Left cardiac atrium (tissue), 4 donors: ENCODE results near the gene CDC6. TPM values are rescaled to one million over a fixed set of nuclear protein-coding genes. Genes with fewer than 3 reads are reported as not detected.
"Not testable (repeated sequence)": the region's sequence is repeated elsewhere in the genome, so short reads cannot be mapped to it uniquely, and the experiment has no call there.

Experiments
- ATAC-seq, 2 donors: fragments of 200-7000 bp; cut with Tn5 transposase; one replicate each; pipeline ENCODE4 v1.9.1; 2020; ENCODE audit warnings: mild to moderate bottlenecking in 2 of 2, moderate library complexity in 2 of 2
- DNase-seq: peaks from one replicate; pipeline ENCODE4 v3.0.0-alpha.2; 2020
- intact Hi-C, 2 donors: fragments of 100-400 bp; cut with DNase I; formaldehyde crosslinking; loops; one replicate each; pipeline versions ENCODE4 v1.14.1 to v1.15.1; 2022 to 2023
- total RNA-seq, 2 donors: library from RNA; stranded (reverse); fragmentation: NEBNext Ultra II Directional; extraction: Animal tissue kit (Norgen Biotek cat#: 25700); gene quantifications; one replicate each; pipeline ENCODE4 v1.2.1, GENCODE V29; 2021
- donor health status: DM: no; HTN: yes; CAD: no.
- donor health status: DM: no; HTN: yes; CAD: no; lungs with severe emphysema.
- donor health status: DM: yes; HTN: yes; CAD: no.
- donor health status: Dilated cardiomyopathy.

CDC6 gene
- total RNA-seq, 2 donors from 2014 or later, result 1.3 to 1.9 TPM

DNA sequence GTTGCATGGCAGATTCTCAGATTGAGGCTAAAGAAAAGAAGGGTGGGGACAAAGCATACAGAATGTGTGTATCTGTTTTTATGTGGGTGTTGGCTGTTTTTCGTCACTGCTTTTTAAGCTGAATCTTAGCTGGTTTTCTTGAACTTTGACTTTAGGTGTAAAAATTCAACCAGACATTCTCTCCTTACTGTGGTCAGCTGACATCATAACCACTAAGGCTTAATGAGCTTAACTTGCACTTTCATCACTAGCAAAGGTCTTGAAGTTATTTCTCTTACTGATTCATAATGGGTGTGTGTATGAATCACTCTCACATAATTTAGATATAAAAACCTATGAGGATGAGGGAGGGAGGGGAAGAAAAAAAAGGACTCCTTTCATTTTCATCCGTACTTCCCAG lies 4.0 kb upstream of the CDC6 start:
- intact Hi-C loops, result loop anchor here (10.0 kb wide), 2 partner anchors 79 to 269 kb away; partner anchors contain the start of gene CSF3 (in 1 of the 2)
- DNase-seq (no peak), ATAC-seq (peak in 1 of 2 donors; percentile 65)

DNA sequence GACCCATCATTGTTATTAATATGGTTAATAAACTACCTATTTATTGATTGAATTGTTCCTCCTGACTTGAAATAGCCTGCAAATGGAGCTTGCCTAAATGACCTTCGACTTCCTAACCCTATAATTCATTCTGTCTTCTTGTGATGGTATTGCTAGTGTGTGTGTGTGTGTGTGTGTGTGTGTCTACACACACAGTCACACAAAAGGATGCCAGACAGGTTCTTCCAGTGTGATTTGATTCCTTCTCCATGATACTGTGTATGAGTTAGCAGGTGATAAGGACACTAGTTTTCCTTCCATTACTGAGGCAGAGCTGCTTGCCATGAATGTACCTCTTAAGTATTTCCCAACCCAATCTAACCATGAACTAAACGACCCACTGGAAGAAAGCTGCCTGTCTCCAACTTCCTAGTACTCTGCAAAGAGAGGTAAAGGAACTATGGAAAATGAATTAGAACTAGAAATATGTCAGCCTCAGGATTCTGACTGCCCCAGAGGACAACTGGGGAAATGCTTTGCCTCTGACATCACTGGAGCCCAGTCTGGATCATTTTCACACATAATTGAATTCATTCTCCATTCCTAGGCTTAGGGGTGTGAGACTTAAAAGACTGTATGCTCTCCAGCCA lies 3.5 kb upstream of the CDC6 start:
- intact Hi-C loops, result loop anchor here (10.0 kb wide), 2 partner anchors 79 to 269 kb away; partner anchors contain the start of gene CSF3 (in 1 of the 2)

DNA sequence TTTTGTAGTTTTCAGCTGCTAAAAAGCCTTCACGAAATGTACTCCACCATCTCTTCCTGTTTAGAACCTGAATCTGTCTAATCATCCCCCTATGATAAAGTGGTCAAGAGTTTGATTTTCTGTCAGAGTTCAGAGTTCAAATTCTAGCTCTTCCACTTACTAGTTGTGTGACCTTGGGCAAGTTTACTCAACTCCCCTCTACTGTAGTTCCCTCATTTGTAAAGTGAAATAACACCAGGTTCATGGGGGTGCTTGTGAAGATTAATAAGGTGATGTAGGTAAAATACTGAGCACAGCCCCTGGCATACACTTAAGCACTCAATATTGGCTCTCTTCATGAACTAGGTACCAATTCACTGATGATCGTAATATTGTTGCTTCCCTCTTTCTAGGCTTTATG lies 1.2 kb upstream of the CDC6 start:
- intact Hi-C loops, result loop anchor here (2.0 to 10.0 kb wide), 4 partner anchors 68 to 272 kb away; partner anchors contain the start of genes CSF3 (in 1 of the 2) and WIPF2 (in 1 of the 2)
- ATAC-seq, result no peak
- DNase-seq, result no peak

More for the DNA sequence above, 3.5 kb upstream of the CDC6 start:
- no peak for DNase-seq
- peak in 1 of 2 donors; percentile 39 for ATAC-seq

DNA sequence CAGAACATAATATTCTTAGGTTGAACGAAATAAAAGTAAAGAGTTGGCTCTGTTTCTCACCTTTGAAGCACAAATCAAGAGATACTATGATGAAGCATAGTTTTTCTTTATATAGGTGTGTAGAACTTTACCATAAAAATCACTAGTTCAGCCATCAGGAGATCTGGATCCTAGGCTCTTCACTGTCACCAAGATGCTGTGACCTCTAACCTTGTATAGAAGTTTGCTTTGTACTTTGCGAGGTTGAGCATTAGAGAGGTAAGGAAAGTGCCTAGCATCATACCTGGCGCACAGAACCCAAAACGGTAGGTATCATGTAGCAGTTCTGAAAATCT lies 553 bp upstream of the CDC6 start:
- no peak for ATAC-seq
- intact Hi-C loops, result loop anchor here (2.0 to 10.0 kb wide), 4 partner anchors 68 to 272 kb away; partner anchors contain the start of genes CSF3 (in 1 of the 2) and WIPF2 (in 1 of the 2)
- DNase-seq, result no peak

DNA sequence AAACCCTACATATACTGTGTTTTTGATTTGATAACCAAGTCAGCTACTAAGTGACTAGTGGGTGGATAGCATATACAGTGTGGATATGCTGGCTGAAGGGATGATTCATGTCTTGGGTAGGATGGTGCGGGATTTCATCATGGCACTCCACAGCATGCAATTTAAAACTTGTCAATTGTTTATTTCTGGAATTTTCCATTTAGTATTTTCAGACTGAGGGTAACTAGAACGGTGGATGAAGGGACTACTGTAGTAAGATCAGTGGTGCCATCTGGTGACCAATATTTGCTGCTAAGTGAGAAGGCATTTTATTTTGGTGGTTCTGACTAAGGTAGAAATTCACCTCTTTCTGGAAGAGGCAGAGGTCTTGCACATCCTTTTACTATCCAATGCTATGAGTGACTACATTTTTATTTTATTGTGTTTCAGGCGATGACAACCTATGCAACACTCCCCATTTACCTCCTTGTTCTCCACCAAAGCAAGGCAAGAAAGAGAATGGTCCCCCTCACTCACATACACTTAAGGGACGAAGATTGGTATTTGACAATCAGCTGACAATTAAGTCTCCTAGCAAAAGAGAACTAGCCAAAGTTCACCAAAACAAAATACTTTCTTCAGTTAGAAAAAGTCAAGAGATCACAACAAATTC lies 3.1 kb downstream of the CDC6 start:
- intact Hi-C loops, result no loop called here

DNA sequence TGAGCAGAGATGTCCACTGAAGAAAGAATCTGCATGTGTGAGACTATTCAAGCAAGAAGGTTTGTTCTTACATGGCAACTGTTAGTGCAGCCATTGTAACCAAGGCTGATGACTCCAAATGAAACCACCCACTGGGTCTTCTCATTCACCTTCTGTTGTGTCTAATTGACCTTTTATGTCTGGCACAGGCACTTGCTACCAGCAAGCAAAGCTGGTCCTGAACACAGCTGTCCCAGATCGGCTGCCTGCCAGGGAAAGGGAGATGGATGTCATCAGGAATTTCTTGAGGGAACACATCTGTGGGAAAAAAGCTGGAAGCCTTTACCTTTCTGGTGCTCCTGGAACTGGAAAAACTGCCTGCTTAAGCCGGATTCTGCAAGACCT lies 3.6 kb downstream of the CDC6 start:
- DNase-seq (no peak), ATAC-seq (no peak)
- intact Hi-C loops, result no loop called here

More for the DNA sequence above, 3.1 kb downstream of the CDC6 start:
- DNase-seq (no peak), ATAC-seq (peak in 1 of 2 donors; percentile 1)

DNA sequence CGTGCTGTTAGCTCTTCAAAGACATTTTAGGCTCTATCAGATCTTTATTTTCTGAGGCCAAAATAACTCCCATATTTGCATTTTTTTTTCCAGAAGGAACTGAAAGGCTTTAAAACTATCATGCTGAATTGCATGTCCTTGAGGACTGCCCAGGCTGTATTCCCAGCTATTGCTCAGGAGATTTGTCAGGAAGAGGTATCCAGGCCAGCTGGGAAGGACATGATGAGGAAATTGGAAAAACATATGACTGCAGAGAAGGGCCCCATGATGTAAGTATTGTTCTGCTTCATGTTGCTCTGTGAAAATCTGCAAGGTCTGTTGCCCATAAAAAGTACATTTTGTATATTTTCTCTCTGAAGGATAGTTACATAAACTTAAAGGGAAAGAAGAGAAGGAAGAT lies 5.7 kb downstream of the CDC6 start:
- peak; percentile 67 to 83 for ATAC-seq
- intact Hi-C loops, result no loop called here

DNA sequence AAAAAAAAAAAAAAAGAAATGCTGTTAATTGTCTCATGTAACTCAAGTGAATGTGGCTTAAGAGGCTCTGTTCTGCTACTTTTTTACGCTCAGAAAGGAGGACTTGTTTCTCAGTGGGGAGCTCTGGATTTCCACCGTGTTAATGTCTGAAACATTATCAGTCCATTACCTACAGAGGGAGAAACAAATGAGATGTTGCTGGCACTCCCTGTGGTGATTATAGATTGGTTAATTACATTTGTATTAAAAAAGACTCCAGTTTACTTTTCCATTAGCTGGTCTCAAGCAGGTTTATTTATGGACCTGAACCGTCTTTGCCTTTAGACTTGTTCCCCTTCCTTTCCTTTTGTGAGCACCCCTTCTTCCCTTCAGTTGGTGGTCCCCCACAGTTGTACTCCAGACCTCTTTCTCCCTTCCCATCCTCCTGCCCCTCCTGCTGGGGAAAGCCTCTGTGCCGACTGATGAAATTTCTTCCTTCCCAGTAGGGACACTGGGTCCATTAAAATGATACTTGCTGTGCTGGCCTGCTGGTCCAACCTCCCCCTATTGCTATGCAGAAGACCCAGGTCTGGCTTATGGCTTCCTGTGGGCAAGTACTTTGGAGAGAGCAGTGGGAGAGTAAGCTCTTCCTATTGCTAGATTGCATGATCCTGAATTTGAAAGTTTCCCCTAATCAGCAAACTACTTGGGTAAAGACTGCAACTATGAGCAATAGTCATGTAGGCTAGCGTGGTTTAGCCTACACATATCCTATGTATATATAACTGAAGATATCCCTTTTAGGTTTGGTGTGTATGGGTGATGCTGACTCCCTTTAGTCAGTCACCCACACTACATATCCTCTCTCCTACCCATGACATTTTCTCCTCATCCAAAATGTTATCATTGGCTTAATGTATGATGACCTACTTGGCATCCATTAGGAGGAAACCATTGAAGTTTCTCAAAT lies 8.1 kb downstream of the CDC6 start:
- ATAC-seq, result no peak
- intact Hi-C loops, result no loop called here
- no peak for DNase-seq

More for the DNA sequence above, 5.7 kb downstream of the CDC6 start:
- no peak for DNase-seq

DNA sequence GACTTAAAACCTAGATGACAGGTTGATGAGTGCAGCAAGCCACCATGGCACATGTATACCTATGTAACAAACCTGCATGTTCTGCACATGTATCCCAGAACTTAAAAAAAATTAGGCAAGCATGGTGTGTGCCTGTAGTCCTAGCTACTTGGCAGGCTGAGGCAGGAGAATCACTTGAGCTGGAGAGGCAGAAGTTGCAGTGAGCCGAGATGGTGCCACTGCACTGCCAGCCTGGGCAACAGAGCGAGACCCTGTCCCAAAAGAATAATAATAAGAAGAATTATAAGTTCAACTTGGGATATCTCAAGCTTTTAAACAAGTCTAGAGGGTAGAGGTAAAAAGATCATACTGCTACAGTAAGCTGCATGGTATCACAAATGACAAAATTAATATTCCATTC lies 9.8 kb downstream of the CDC6 start:
- DNase-seq (no peak), ATAC-seq (no peak)
- intact Hi-C loops, result no loop called here

DNA sequence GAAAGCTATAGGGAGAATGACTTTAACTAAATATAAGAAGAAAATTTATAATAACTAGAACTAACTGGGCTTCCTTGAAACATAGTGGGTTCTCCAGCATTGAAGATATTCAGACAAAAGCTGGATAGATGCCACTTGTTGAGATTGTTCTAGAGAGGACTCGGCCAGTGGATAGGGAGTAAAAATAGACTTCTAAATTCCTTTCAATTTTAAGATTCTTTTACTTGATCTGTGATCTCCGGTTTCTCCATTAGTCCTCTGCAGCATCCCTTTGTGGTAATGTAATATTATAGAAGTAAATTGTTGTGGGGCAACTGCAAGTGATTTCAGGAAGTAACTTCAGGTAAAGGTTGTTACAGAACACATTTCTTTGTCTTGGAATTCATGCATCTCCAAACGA lies 11.0 kb downstream of the CDC6 start:
- DNase-seq (no peak), ATAC-seq (peak in 1 of 2 donors; percentile 62)
- intact Hi-C loops, result no loop called here

DNA sequence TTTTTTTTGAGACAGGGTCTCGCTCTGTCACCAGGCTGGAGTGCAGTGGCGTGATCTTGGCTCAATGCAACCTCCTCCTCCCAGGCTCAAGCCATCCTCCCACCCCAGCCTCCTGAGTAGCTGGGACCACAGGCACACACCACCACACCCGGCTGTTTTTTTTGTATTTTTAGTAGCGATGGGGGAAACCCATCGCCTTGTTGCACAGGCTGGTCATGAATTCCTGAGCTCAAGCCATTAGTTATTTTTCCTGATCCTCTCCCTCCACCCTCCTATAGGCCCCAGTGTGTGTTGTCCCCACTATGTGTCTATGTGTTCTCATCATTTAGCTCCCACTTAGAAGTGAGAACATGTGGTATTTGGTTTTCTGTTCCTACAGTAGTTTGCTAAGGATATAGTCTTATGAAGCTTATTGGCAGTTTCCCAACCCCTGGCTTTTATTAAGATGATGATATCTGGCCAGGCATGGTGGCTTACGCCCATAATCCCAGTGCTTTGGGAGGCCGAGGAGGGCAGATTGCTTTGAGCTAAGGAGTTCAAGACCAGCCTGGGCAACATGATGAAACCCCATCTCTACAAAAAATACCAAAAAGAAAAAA lies 11.6 kb downstream of the CDC6 start:
- DNase-seq, intact Hi-C loops, ATAC-seq: not testable (repeated sequence)

DNA sequence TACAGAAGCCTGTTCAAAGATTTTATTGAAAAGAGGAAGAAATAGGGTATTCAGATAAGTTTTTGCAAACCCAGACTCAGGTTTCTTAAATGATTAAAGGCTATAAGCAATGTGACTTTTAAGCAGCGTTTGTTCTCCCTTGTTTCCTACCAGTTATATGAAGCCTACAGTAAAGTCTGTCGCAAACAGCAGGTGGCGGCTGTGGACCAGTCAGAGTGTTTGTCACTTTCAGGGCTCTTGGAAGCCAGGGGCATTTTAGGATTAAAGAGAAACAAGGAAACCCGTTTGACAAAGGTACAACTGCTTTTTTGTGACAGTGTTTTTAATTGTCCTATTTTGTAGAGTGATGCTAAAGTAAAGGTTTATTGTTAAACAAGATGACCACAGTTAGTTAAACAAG lies 13.6 kb downstream of the CDC6 start:
- intact Hi-C loops, result loop anchor here (5.0 to 10.0 kb wide), 3 partner anchors 113 to 231 kb away; partner anchors contain the start of gene TOP2A (in 2 of the 2)
- DNase-seq (no peak), ATAC-seq (no peak)

DNA sequence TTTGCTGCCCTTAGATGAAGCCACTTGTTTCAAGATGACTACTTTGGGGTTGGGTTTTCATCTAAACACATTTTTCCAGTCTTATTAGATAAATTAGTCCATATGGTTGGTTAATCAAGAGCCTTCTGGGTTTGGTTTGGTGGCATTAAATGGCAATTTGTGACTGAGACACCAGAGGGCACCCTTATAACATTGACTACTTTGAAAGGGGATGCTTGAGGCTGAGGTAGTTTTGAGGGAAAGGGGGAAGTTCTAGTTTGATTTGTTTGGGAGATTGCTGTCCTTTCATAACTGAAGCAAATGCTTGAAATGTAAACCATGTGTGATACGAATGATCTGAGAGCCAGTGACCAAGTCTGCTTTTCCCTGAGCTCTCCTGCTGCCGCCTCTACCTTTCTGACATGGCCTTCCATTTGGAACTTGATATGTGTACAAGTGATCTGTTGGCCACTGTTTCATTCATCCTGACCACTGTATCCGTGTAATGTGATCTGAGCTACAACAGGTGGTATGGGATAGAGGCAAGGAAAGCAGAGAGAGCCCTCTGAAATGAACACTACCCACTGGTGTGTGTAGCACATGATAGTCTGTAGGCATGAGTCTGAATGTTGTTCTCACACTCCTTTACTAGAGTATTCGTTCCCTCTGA lies 15.5 kb downstream of the CDC6 start:
- no peak for DNase-seq
- peak; percentile 50 to 53 for ATAC-seq
- intact Hi-C loops, result loop anchor here (2.0 to 10.0 kb wide), 4 partner anchors 52 to 229 kb away; partner anchors contain the start of gene TOP2A (in 2 of the 2)

DNA sequence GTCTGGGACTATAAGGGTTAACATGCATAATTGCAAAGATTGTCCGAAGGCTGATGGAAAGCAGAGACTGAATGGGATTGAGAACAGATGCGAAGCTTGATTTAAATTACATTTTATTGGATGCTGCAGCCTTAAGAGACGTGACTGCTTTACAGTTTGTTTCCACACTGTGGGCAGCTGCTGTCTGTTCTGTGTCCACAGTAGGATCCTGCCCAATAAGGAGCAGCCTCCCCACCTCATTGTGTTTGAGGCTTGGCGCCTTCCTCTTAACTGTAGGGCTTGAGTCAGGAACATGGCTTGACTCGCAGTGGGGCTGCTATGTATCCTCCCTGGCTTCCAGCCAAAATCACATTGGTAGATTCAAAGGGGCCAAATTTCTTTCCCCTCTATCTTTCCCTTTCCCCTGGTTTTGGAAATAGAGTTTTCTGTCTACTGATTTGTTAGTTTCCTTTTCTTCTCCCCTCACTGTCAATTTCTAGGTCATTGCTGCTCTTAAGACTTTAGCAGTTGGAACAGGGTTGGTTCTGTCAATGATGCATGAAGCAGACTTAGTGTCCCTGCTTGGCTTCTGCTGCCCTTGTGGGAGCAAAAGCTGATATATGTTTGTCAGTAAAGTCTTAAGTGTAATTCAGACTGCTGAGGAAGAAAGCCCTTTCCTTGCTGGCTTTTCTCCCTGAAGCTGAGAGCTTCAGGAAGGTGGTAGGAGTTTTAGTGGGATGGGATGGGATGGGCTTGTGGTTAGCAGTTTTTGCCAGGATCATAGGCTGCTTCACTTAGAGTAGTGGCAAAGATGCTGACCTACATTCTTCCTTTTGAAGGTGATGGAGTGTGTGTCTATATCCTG lies 16.3 kb downstream of the CDC6 start:
- intact Hi-C loops, result loop anchor here (2.0 to 10.0 kb wide), 4 partner anchors 51 to 228 kb away; partner anchors contain the start of gene TOP2A (in 2 of the 2)
- peak; percentile 44 to 75 for ATAC-seq
- DNase-seq, result no peak

DNA sequence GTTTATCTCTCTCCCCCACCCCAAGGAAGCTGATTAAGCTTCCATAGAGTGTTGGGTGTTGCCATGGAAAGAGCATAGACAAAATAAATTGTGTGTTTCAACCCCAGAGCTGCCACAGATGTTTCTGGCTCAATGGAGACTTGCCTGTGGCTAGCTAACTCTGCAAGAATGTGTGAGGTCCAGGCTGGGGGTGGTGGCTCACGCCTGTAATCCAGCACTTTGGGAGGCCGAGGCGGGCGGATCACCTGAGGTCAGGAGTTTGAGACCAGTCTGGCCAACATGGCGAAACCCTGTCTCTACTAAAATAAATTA lies 16.8 kb downstream of the CDC6 start:
- DNase-seq, result not testable (repeated sequence)
- ATAC-seq, result peak in 1 of 2 donors; percentile 33
- intact Hi-C loops, result loop anchor here (5.0 to 10.0 kb wide), 3 partner anchors 110 to 228 kb away; partner anchors contain the start of gene TOP2A (in 2 of the 2)

DNA sequence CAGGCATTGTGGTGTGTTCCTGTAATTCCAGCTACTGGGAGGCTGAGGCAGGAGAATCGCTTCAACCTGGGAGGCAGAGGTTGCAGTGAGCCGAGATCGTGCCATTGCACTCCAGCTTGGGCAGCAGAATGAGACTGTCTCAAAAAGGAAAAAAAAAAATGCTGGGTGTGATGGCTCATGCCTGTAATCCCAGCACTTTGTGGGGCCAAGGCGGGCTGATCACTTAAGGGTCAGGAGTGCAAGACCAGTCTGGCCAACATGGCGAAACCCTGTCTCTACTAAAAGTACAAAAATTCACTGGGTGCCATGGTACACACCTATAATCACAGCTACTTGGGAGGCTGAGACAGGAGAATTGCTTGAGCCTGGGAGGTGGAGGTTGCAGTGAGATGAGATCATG lies 17.2 kb downstream of the CDC6 start:
- DNase-seq, ATAC-seq: not testable (repeated sequence)
- intact Hi-C loops, result loop anchor here (5.0 to 10.0 kb wide), 3 partner anchors 110 to 227 kb away; partner anchors contain the start of gene TOP2A (in 2 of the 2)

DNA sequence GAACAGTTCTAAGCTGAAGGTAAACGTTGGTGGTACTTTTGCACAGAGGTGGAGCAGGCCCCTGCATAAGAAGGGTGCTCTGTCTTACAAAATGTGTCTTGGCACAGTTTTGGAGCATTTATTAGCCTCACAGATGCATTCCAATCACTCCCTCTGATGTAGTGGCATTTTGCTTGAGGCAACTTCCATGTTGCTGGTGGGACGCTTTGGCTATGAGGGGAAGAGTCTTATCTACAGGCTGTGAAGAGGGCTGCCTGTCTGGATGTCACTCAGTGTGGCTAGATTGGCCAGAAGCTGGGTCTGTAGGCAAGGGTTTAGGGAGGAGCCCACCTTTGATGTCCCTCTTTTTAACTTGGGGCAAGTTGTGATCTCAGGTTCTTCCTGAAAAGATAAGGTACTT lies 18.7 kb downstream of the CDC6 start:
- ATAC-seq, result no peak
- DNase-seq, result no peak
- intact Hi-C loops, result loop anchor here in 1 of 2 donors (10.0 kb wide), 1 partner anchor 108 kb away; the partner anchor contains the start of gene TOP2A
